A673 (cell line): ENCODE data around the gene ILKAP. TPM values are rescaled to one million over a fixed set of nuclear protein-coding genes. Genes with fewer than 3 reads are reported as not detected.

ENCODE experiments used
- BruUV-seq: library from RNA; stranded (reverse); fragments of 400-500 nt; replicated peaks from 2 replicates; lab custom pipeline; 2021; lab: Mats Ljungman, UMichigan
- CTCF ChIA-PET: fragments of 300-600 bp; sonication (Branson Sonifier 250); formaldehyde crosslinking; loops from one replicate; lab custom pipeline; 2022; ENCODE audit warnings: antibody characterized with exemption; lab: Charles Lee
- POLR2A ChIA-PET: fragments of 300-600 bp; sonication (Branson Sonifier 250); formaldehyde crosslinking; loops from one replicate; lab custom pipeline; 2022; ENCODE audit warnings: antibody characterized with exemption; ENCODE audit not compliant: low non-redundant PET; lab: Charles Lee
- DNase-seq: peaks from one replicate; pipeline ENCODE4 v3.0.0-alpha.2; 2015; ENCODE audit warnings: low spot score
- H3K27ac ChIP-seq: fragments of 200-600 bp; sonication (generic); 2 replicates; pipeline ENCODE4 v1.5.1; 2016; ENCODE audit warnings: mixed run types, low read depth, mild to moderate bottlenecking, mixed read lengths, antibody characterized with exemption, low read length; ENCODE audit not compliant: poor library complexity, severe bottlenecking
- H3K27me3 ChIP-seq: fragments of 200-600 bp; sonication (generic); replicated peaks from 2 replicates; pipeline ENCODE4 v1.6.1; 2017; ENCODE audit warnings: mixed run types, low read depth, mild to moderate bottlenecking, mixed read lengths, antibody characterized with exemption, low read length; ENCODE audit not compliant: insufficient read depth, poor library complexity
- H3K36me3 ChIP-seq: fragments of 200-600 bp; sonication (generic); 2 replicates; pipeline ENCODE4 v1.6.1; 2016; ENCODE audit warnings: mixed run types, mild to moderate bottlenecking, mixed read lengths, antibody characterized with exemption, low read length; ENCODE audit not compliant: insufficient read depth, poor library complexity, severe bottlenecking
- H3K4me1 ChIP-seq: fragments of 200-600 bp; sonication (generic); 2 replicates; pipeline ENCODE4 v1.6.1; 2017; ENCODE audit warnings: mixed run types, mild to moderate bottlenecking, mixed read lengths, antibody characterized with exemption, low read length; ENCODE audit not compliant: insufficient read depth, poor library complexity, severe bottlenecking
- H3K4me3 ChIP-seq: fragments of 200-600 bp; sonication (generic); 2 replicates; pipeline ENCODE4 v1.5.1; 2016; ENCODE audit warnings: low read depth, mixed run types, mild to moderate bottlenecking, mixed read lengths, low read length; ENCODE audit not compliant: poor library complexity, severe bottlenecking
- H3K9me3 ChIP-seq: fragments of 200-600 bp; sonication (generic); 2 replicates; pipeline ENCODE4 v1.6.1; 2016; ENCODE audit warnings: mixed run types, low read depth, mild to moderate bottlenecking, mixed read lengths, antibody characterized with exemption, low read length; ENCODE audit not compliant: poor library complexity, severe bottlenecking
- EZH2 ChIP-seq: fragments of 200-600 bp; sonication (generic); IDR thresholded peaks from 2 replicates; pipeline ENCODE4 v1.6.1; 2017; ENCODE audit warnings: borderline replicate concordance, low read depth, mild to moderate bottlenecking, mixed read lengths, antibody characterized with exemption, low read length; ENCODE audit not compliant: poor library complexity, severe bottlenecking
- intact Hi-C: fragments of 100-400 bp; cut with micrococcal nuclease; formaldehyde crosslinking; loops from one replicate; pipeline ENCODE4 v1.10.0; 2022; ENCODE audit not compliant: unreplicated experiment
- total RNA-seq: library from RNA; stranded (reverse); gene quantifications from 2 replicates; pipeline ENCODE4 v1.2.3, GENCODE V29; 2021
- TF ChIP-seq, protein P1 (sequence below): fragments of 300-800, 200-600 bp; sonication (generic); conservative IDR thresholded peaks from 2 replicates; pipeline ENCODE4 v1.5.1; 2017; ENCODE audit warnings: low read depth, mild to moderate bottlenecking, antibody characterized with exemption, low read length, moderate library complexity, mixed read lengths

ILKAP gene
- total RNA-seq, 1 experiment from 2014 or later = 71.6 TPM

DNA sequence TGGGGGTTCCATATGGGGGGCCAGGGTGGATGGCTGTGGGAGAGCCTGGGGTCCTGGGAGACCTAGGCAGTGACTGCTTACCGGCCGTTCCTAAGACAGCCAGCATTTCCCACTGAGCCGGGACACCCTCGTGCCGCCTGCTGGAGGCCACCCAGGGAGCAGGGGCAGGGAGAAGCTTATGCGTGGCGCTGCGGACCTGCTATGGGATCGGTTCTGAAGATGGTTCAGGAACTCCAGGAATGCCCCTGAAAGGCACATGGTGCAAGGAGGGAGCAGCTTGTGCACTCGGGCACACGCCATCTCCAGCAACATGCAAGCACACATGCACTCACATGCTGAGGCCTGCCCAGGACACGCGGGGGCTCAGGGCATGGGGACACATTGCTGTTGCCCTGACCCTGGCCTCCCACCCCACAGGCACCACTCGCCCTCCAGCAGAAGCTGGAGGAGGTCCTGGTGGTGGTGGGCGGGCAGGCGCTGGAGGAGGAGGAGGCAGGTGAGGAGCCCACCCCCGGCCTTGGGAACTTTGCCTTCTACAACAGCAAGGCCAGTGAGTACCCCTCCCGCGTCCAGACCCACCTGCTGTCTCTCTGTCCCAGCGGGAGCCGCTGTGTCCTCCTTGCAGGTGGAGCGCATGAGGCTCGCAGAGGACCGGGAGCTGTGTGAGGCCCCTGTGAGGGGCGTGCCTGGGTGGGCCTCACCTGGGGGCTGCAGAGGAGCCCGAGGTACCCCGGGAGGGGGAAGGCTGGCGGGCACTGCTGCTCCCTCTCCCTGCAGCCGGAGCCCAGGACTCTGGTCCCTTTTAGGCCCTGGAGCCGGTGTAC, 60.9 kb downstream of the ILKAP start:
- no peaks in the 10 kb centered on the region for H3K4me1 ChIP-seq
- H3K9me3 ChIP-seq = no peaks in the 10 kb centered on the region
- no peaks in the 10 kb centered on the region for H3K36me3 ChIP-seq
- H3K27me3 ChIP-seq = no peaks in the 10 kb centered on the region
- ChIA-PET POLR2A (no interaction called here), CTCF (no interaction called here)
- H3K4me3 ChIP-seq = no peak overlapping the region
- DNase-seq = no peak
- BruUV-seq = no TSS peak
- intact Hi-C loops = no loop called here
- H3K27ac ChIP-seq = no peak overlapping the region
- TF ChIP-seq EZH2 = no peak
- TF ChIP-seq, protein P1, sequence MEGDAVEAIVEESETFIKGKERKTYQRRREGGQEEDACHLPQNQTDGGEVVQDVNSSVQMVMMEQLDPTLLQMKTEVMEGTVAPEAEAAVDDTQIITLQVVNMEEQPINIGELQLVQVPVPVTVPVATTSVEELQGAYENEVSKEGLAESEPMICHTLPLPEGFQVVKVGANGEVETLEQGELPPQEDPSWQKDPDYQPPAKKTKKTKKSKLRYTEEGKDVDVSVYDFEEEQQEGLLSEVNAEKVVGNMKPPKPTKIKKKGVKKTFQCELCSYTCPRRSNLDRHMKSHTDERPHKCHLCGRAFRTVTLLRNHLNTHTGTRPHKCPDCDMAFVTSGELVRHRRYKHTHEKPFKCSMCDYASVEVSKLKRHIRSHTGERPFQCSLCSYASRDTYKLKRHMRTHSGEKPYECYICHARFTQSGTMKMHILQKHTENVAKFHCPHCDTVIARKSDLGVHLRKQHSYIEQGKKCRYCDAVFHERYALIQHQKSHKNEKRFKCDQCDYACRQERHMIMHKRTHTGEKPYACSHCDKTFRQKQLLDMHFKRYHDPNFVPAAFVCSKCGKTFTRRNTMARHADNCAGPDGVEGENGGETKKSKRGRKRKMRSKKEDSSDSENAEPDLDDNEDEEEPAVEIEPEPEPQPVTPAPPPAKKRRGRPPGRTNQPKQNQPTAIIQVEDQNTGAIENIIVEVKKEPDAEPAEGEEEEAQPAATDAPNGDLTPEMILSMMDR = no peak

DNA sequence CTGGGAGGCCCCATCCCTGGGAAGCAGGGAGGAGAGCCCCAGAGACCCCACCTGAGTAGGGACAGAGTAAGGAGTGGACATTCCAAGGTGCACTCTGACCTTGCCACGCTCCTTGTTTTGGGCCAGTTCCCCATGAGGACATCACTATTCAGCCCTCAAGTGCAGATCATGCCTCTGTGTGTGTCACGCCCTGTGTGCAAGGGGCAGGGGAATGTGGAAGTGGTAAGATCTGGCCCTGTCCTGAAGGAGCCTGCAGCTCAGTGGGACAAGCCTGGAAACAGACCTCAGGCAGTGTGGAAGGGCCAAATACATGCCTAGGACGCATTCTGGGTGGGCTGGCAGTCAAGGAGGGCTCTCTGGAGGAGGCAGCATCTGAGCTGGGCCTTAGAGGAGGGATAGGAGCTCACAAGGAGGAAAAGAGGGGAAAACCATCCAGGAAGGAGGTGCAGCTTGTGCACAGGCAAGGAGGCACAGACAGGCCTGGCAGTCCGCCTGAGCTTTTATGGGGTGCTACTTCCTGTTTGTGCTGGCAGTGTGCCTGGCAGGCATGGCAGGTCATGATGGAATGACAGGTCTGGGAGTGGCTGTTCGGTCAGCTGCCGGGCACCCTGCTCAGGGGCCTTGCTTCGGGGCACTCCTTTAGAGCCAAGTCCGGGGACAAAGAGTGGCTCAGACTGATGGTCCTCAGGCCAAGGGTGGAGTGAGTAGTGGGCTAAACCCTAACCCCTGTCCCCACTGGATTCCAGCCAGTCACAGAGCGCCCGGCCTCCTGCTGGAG, 61.8 kb downstream of the ILKAP start:
- CTCF ChIA-PET = no interaction called here
- Histone ChIP-seq H3K9me3 (no peaks in the 10 kb centered on the region), H3K27me3 (no peaks in the 10 kb centered on the region), H3K27ac (no peak overlapping the region), H3K4me3 (no peak overlapping the region), H3K4me1 (no peaks in the 10 kb centered on the region), H3K36me3 (no peaks in the 10 kb centered on the region)
- TF ChIP-seq, protein P1 = no peak
- no peak for TF ChIP-seq EZH2
- no TSS peak for BruUV-seq
- POLR2A ChIA-PET = no interaction called here
- intact Hi-C loops = no loop called here
- DNase-seq = peak; percentile 47

DNA sequence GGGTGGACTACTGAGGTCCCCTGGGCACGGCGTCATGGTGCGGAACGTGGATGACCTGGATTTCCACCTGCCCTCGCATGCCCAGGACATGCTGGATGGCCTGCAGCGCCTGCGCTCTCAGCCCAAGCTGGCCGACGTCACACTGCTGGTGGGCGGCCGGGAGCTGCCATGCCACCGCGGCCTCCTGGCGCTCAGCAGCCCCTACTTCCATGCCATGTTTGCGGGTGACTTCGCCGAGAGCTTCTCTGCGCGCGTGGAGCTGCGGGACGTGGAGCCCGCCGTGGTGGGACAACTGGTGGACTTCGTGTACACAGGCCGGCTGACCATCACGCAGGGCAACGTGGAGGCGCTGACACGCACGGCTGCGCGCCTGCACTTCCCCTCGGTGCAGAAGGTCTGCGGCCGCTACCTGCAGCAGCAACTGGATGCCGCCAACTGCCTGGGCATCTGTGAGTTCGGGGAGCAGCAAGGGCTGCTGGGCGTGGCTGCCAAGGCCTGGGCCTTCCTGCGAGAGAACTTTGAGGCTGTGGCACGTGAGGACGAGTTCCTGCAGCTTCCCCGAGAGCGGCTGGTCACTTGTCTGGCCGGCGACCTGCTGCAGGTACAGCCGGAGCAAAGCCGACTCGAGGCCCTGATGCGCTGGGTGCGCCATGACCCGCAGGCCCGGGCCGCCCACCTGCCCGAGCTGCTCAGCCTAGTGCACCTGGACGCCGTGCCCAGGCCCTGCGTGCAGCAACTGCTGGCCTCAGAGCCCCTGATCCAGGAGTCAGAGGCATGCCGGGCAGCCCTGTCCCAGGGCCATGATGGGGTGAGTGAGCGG, 62.6 kb downstream of the ILKAP start:
- ChIA-PET CTCF (no interaction called here), POLR2A (no interaction called here)
- Histone ChIP-seq H3K27me3 (no peaks in the 10 kb centered on the region), H3K4me3 (no peak overlapping the region), H3K4me1 (no peaks in the 10 kb centered on the region), H3K27ac (no peak overlapping the region), H3K9me3 (no peaks in the 10 kb centered on the region), H3K36me3 (no peaks in the 10 kb centered on the region)
- TF ChIP-seq, protein P1 = no peak
- TF ChIP-seq EZH2 = no peak
- BruUV-seq = no TSS peak
- intact Hi-C loops = no loop called here
- DNase-seq = no peak
